NT2/D1 (cell line): ENCODE measurements around the gene SRPRA.

ENCODE experiments used
- YY1 ChIP-seq: IDR thresholded peaks from 2 replicates; pipeline ENCODE4 v1.6.1; 2011; ENCODE audit not compliant: insufficient read length, insufficient read depth
- ZNF274 ChIP-seq: IDR thresholded peaks from 2 replicates; pipeline ENCODE4 v1.6.1; 2011; ENCODE audit warnings: mild to moderate bottlenecking, low read depth, low read length

DNA sequence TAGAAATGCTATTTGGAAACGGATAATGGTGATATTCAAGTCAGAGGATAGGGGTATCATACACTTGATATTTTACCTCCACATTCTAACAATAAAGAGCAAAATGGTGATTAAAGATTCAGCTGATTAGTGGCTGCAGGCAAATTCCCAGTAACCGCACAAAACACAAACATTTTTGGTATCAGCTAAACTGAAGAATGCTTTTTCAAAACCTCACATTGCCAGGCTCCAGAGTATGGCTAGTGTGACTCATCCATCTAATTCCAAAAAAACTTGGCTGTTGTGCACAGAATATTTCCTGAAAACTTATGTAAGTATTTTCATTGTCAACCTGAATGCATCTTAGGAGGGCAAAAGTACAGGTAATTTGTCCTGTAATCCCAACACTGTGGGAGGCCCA is 10.9 kb downstream of the SRPRA start:
- TF ChIP-seq YY1 (no peak), ZNF274 (no peak)
